Ammon's horn (tissue), 1 donor: ENCODE data around the gene TTLL3.
"Not testable (repeated sequence)": the region's sequence is repeated elsewhere in the genome, so short reads cannot be mapped to it uniquely, and the experiment has no call there.

ENCODE experiments used
- DNase-seq: peaks from one replicate; pipeline ENCODE4 v3.0.0-alpha.2; 2016; ENCODE audit warnings: low spot score

Gene TTLL3, protein sequence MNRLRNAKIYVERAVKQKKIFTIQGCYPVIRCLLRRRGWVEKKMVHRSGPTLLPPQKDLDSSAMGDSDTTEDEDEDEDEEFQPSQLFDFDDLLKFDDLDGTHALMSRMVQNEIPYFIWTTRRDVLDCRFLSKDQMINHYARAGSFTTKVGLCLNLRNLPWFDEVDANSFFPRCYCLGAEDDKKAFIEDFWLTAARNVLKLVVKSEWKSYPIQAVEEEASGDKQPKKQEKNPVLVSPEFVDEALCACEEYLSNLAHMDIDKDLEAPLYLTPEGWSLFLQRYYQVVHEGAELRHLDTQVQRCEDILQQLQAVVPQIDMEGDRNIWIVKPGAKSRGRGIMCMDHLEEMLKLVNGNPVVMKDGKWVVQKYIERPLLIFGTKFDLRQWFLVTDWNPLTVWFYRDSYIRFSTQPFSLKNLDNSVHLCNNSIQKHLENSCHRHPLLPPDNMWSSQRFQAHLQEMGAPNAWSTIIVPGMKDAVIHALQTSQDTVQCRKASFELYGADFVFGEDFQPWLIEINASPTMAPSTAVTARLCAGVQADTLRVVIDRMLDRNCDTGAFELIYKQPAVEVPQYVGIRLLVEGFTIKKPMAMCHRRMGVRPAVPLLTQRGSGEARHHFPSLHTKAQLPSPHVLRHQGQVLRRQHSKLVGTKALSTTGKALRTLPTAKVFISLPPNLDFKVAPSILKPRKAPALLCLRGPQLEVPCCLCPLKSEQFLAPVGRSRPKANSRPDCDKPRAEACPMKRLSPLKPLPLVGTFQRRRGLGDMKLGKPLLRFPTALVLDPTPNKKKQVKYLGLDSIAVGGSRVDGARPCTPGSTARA

DNA sequence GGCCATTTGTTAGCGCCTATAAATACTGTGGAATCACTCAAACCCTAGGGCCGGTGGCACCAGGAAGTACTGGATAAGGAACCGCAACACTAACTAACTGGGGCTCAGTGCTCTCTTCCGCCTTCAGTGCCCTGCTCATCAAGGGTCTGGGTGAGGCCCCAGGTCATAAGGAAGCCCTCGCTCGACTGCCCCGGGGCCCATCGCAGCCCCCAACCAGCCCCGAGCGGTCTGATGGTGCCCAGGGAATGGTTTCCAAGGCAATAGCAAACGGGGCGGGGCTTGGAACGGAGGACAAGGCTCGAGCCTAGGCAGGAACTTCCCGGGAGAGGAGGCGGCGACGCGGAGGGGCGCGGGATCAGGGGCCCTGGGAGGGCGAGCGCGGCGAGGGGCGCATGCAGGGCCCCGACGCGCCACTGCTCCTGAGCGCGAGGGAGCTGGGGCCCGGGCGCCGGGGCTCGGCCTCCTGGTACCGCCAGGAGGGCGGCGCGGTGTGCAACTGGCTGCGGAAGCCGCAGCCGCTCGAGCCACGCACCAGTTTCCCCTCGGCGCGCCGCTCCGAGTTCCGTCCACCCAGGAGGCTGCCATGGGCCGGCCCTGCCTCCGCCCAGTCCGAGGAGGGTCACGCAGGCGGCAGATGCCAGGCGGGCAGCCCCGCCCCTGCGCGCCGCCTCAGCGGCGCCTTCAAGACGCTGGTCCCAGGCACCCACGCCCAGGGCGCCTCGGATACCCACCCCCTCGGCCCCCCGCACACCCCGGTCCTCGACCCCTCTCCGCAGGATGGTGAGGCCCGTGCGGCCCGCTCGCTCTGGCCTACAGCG, at the start of gene TTLL3:
TSS of gene TTLL3 (plus strand) at position 648 of the 818 bp plus-strand sequence. CDS start 400 bp downstream, outside the sequence.
- peak; percentile 75 for DNase-seq

DNA sequence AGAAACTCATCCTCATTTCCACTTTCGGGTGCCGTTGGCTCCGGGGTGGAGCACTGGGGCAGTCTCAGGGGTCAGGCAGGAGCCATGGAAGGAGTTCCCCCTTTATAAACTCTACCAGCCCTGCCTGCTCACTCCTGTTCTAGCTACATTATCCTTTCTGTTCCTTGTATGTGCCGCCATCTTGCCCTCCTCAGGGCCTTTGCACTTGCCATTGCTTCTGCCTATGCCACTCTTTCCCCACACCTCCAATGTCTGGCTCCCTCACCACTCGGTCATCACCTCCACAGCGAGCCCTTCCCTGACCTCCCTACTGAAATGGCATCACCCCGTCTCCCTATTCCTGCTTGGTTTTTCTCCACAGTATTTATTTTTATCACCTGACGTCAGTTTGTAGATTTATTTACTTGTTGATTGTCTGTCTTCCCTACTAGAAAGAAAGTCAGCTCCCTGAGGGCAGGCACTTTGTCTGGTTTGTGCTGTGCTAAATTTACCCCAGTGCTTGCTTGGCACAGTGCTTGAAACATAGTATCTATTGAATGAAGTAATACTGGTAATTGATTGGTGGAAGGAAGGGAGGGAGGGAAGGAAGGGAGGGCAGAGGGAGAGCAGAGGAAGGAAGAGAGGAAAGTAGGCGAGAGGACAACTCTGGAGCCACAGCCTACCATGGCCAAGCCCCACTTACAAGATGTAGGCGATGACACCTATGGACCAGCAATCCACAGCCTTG, 49.1 kb upstream of the TTLL3 start:
- no peak for DNase-seq

DNA sequence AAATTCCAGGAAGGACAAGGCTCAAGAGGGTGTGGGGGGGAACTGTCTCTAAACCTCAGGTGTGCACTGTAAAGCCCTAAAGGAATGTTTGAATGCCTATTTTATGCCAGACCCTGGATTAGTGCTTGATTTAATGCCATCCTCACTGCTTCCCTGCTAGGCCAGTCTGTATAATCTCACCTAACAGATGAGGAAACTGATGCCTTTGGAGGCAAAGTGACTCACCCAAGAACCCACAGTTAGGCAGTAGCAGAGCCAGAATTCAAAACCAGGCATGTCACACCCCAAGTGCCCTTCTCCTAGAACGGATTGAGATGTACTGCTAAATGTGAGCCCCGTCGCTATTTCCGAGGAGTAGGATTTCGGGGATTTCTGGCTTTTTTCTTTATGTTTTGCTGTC, 48.1 kb upstream of the TTLL3 start:
- DNase-seq, result no peak

DNA sequence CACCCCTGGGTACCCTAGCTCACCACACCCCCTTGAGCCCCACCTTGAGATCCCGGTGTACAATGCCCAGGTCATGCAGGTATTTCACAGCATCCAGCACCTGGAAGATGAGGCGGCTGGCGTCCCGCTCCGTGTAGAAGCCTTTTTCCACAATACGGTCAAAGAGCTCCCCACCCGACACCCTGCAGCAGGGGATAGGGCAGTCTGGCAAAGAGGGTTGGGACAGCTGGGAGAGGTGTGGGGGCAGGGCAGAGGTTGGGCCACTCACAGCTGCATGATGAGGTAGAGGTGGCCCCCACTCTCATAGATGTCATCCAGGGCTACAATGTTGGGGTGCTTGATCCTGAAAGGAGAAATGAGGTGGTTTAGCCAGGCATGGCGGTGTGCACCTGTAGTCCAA, 47.2 kb upstream of the TTLL3 start:
- DNase-seq, result no peak

DNA sequence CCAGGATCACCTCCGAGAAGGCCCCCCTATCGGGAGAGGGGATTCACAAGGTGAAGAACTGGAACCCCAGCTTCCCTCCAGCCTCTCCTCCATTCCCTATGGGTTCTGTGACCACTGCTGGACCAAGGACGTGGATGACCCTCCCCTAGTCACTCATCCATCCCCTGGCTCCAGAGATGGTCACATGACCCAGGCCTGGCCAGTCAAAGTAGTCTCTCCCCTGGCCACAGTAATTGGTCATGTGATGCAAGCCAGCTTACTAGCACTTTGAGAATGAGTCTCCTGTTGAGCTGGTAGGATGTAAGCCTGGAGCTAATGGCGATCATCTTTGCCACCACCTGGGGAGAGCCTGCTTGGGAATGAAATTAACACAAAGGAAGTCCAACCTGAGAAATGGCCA, 44.2 kb upstream of the TTLL3 start:
- DNase-seq, result no peak

DNA sequence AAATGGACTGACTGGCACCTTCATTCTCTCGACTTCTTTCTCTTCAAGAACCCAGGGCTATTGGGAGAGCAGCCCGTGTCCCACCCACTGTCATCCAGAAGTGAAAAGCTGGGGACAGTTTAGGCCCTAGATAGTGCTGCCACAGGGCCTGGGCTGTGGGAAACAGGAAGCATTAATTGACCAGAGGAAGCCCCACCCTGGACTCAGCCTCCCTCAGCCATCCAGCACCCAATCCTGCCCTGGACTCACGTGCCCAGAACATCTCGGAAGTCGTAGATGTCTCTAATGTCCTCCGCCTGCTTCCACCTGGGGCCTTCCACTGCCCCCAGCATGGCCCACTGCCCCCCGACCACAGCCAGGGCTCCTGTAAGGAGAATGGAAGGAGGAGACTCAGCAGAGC, 42.6 kb upstream of the TTLL3 start:
- no peak for DNase-seq

DNA sequence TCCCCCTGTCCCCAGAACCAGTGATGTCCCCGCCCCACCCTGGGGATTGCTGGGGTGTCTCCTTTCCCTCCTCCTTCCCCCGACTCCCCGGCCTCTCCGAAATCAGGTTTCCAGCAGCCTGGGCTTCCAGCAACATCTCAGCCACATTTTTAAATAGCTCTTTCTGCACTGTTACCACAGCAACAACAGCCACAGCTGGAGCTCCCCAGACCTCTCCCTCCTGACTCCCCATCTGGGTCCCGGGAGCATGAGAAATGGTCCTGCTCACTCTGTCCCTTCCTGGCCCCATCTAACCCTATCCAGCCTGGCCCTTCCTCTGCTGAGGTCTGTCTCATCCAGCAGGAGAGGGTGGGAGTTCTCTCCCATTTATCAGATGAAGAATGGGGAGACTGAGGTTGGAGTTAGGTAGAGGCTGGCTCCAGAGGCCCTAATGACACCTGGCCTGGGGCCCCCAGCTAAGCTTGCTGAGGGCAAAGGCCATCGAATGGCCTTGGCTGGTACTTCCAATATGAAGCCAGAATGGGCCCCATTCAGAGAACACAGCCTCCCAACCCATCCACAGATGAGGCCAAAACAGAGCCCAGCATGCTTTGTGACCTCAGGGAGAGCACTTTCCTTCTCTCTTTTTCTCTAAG, 41.8 kb upstream of the TTLL3 start:
- DNase-seq, result no peak

DNA sequence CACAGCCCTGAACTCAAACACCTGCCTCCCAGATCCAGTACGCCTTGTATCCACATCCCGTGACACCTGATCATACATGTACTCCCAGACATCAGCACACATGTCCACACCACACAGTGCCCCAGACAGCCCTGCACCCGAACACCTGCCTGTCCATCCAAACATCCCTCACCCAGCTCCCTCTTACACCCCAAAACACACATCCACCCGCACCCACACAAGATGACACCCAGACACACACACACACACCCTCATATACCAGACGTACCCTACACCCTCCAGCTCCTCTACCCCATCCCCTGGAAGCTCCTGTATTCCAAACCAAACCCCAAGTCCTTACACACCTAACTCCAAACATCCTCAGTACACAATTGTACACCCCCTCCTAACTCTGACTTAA, 41.0 kb upstream of the TTLL3 start:
- no peak for DNase-seq

DNA sequence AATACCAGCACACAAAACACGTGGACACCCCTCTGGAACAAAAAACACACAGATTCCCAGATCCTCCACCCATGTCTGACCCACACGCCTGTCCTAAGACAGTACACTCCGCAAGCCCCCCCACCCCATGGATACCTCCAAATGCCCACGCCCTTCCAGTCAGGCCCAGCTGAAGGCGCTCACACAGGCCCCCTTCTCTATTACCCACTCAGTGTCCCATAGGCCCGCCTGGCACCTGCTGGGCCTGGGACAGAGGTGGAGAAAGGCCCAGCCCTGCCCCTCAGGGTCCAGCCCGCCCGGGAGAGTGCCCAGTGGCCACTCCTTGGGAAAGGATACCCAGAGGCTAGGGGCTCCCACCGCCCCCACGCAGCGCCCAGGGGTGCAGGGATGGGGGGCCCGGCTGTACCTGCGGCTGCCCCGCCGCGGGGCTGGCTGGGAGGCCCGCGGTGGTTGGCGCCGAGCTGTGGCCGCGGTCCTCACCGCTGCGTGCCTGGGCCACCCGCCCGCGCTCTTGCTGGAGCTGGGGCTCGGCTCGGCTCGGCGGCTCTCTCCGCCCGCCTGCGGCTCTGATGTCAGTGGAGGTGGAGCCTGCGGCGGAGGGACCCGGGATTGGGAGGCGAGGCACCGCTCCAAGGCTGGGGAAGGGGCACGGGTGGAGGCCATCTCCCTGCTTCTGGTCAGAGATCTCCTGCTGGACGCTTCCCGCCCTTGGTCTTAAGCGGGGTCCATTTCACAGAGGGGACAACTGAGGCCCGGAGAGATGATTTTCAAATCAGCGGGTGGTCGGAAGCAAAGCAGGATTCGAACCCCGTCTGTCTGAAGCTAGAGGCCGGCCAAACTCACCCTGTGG, 40.4 kb upstream of the TTLL3 start, which contains the start of gene CAMK1:
TSS of gene CAMK1 (minus strand) at position 522 of the 850 bp plus-strand sequence. CDS start 2,198 bp downstream, outside the sequence.
- DNase-seq, result peak; percentile 82

DNA sequence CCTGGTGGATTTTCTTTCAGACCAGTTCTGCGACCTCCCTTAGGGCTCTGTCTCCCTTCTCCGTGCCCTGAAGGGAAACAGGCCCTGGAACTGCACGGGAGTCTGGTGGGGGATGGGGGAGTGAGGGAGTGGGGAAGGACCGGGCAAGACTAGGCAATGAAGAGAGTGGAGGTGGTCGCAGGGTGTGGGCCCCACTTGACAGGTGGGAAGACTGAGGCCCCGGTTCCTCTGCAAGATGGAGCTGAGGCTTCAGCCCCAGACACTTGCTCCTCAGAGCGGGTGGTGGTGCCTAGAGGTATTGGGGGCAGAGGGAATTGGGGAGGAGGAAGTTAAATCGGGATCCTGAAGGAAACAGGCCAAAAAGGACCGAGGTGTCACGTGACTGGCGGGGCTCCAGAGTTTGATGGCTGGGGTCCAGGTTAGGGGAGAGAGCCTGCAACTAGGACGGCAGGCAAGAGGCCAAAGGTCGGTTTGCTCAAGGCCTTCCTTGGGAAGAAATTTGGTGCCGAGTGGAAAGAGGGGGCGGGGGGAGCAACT, 39.7 kb upstream of the TTLL3 start:
- peak; percentile 69 for DNase-seq

DNA sequence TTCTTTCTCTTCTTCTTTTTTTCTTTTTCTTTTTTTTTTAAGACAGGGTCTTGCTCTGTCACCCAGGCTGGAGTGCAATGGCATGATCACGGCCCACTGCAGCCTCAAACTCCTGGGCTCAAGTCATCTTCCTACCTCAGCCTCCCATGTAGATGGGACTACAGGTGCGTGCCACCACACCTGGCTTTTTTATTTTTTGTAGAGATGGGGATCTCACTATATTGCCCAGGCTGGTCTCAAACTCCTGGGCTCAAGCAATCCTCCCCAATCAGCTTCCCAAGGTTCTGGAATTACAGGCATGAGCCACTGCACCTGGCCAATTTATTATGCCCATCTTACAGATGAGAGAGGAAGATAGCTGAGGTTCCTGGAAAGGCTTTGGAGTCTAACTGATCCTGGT, 39.1 kb upstream of the TTLL3 start:
- not testable (repeated sequence) for DNase-seq

DNA sequence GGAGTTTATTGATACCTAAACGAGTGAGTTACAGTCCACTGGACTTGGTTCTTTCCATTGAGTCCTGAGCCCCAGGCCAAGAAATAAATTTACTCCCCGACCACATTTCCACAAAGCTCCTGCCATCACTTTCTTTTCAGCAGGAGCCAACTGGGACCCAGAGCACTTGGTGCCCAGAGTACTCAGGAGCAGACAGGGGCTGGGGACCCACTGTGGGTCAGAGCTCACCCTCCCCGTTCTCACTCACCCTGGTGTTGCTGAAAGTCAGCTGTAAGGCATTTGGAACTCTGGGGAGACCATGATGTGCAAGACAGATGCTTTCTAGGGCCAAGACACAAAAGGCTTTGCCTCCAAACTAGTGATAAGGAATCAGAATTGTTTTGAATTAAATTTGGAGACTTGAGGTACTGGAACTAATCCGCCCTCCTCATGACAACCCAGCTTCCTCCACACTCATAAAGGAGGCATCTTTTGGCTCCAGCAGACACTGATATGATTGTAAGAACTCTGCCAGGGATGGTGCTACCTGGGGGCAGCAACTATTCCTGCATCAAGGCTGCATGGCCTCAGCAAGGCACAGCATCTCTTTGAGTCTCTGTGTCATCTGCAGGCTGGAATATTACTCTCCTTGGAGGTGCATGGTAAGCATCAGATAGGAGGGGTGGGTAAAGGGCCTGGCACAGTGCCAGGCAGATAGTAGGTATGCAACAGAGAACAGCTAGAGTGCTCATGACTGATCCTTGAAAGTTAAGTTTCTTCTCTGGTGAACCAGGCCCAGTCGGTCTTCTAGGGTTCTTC, 33.0 kb upstream of the TTLL3 start:
- DNase-seq, result no peak

DNA sequence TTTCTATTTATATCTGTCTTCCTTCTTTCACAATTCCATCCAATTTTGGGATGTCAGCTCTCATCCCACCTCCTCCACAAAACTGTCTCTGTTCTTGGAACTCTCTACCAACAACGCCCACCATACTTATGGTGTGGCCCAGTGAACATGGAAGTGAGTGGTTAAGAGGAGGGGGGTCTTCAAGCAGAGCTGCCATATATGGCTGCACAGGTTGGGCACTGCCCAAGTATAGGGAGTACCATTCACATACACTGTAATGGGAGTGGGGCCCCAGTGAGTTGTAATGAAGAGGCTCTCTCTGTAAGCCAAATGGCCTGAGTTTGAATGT, 32.4 kb upstream of the TTLL3 start:
- DNase-seq, result peak; percentile 58

DNA sequence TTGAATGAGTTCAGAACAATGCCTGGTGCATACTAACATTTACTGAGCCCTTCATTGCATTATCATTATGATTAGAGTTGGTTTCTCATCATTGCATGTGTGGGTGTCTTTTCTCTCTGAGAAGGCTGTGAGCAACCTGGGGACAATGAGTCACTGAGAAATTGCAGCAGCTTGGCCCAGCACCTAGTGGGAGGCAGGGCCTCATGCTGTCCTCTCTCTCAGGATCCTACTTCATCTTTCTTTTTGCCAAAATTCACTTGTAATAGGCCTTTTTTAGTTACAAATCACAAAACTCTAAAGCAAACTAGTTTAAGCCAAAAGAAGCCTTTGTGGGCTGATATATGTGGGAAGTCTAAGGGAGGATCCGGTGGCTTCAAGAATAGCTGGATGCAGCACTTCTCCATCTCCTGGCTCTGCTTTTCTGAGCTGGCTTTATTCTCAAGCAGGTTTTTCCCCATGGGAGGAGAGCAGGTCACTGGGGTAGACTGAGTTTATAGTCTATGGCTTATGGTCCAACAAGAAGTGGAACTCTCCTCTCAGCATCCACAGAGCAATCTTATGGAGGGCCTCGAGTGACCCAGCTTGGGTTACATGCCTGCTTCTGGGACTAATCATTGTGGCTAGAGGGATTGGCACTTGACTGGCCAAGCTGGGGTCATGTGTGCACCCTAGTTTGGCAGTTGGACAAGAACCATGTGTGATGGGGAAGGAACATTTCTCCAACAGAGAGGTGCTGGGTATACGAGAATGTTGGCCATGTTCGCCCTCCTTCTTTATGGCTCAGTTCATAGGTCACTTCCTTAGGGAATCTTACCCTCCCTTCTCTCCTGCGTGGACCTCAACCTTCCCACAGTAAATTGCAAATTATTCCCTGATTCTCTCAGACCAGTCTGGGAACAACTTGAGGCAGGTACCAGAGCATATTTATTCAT, 31.7 kb upstream of the TTLL3 start:
- DNase-seq, result peak; percentile 78

DNA sequence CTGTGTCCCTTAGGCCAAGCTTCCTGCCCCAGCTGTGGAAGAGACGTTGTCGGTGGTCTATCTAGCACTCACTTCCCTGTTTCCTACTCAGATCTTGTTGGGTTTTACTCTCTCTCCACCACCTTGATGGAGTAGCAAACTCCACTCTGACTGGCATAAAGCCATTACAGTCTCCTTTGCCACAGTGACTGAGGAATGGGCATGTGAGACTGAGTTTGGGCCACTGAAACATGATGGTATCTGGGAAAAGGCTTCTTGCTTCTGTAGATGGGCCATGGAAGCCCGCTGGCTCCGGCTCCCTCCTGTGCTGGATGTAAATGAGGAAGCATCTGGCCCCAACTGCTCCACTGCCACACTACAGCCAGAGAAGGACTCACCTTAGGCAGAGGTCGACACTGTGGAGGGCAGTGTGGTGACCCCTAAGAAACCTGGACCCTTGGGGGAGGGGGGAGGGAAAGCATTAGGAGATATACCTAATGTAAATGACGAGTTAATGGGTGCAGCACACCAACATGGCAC, 30.9 kb upstream of the TTLL3 start:
- no peak for DNase-seq

DNA sequence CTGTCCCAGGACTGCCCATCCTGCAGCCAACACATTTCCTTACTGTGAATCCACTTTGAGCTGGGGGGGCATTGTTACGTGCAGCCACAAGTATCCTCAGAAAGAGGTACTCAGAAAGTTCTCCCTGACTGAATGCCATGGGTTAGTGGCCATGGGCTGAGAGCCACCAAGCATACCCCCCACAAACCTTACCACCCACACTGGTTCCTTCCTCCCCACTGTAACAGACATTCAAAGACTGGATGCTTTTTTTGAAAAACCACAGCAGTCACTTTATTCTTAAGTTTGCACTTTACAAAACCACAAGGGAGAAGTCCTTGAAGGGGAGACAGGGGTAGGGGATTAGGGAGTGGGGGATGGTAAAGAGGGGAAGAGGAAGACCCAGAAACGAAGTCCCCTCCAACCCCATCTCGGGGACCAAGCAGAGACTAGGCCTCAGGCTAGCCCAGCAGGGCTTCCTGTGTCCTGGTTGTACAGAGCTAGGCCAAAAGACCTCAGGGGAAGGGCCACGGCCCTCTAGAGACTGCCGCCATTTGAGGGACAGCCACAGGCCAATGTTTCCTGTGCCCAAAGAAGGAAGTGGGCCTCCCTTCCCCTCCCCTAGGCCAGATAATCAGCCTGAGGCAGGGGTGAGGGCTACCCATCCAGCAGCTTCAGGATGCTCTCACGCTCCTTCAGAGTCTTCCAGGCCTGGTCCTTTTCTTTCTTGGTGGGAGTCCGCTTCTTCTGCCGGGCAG, 30.2 kb upstream of the TTLL3 start:
- DNase-seq, result peak; percentile 71

DNA sequence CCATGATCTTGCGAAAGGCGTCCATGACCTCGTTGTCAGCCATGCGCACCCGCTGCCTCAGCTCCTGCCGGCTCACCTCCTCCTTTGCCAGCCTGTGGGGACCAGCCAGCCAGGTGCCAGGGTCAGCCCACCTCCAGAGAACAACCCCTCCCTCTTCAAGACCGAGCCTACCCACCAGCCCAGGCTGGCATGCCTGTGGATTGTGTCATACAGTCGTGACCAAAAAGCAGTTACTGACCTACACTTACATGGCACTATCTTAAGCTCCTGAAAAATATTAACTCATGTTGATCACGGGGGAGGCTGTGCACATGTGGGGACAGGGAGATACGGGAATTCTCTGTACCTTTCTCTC, 29.6 kb upstream of the TTLL3 start:
- no peak for DNase-seq
